IMR-90 (cell line): ENCODE measurements around the gene MEF2C. TPM values are rescaled to one million over a fixed set of nuclear protein-coding genes. Genes with fewer than 3 reads are reported as not detected.

Experiments
- ATAC-seq: fragments of 200-7000 bp; cut with Tn5 transposase; 2 replicates; pipeline ENCODE4 v1.9.1; 2020; ENCODE audit warnings: low read depth, mild to moderate bottlenecking, moderate library complexity
- BruUV-seq: library from RNA; stranded (reverse); fragments of 400-500 nt; replicated peaks from 2 replicates; lab custom pipeline; 2021; lab: Mats Ljungman, UMichigan
- CTCF ChIA-PET: fragments of 300-600 bp; formaldehyde crosslinking; extraction: SDS; loops from one replicate; lab custom pipeline; 2021; ENCODE audit warnings: antibody characterized with exemption; lab: Yijun Ruan, JAX
- POLR2A ChIA-PET: fragments of 300-600 bp; sonication (Branson Sonifier 250); formaldehyde crosslinking; loops from one replicate; lab custom pipeline; 2022; ENCODE audit warnings: antibody characterized with exemption; ENCODE audit not compliant: unreplicated experiment; lab: Charles Lee
- DNase-seq: peaks from one replicate; pipeline ENCODE4 v3.0.0; 2013
- H2AFZ ChIP-seq: replicated peaks from 2 replicates; pipeline ENCODE3; 2013; ENCODE audit warnings: low read length, mild to moderate bottlenecking; ENCODE audit not compliant: poor library complexity
- H2AK5ac ChIP-seq: 2 replicates; pipeline ENCODE4 v1.6.1; 2013; ENCODE audit warnings: low read depth, low read length, inconsistent platforms
- H2AK9ac ChIP-seq: replicated peaks from 2 replicates; pipeline ENCODE3; 2013; ENCODE audit warnings: mild to moderate bottlenecking, low read depth, low read length, moderate library complexity; ENCODE audit not compliant: poor library complexity
- H2BK120ac ChIP-seq: 2 replicates; pipeline ENCODE4 v1.6.1; 2013; ENCODE audit warnings: low read depth, low read length, inconsistent platforms
- H2BK15ac ChIP-seq: 3 replicates; pipeline ENCODE4 v1.6.1; 2013; ENCODE audit warnings: low read depth, low read length, inconsistent platforms
- H2BK20ac ChIP-seq: 2 replicates; pipeline ENCODE4 v1.6.1; 2013; ENCODE audit warnings: low read depth, mild to moderate bottlenecking, inconsistent platforms, low read length, moderate library complexity
- H2BK5ac ChIP-seq: 2 replicates; pipeline ENCODE4 v1.6.1; 2013; ENCODE audit warnings: mild to moderate bottlenecking, low read depth, low read length, inconsistent platforms; ENCODE audit not compliant: poor library complexity, severe bottlenecking
- H3K14ac ChIP-seq: replicated peaks from 2 replicates; pipeline ENCODE4 v1.6.1; 2013; ENCODE audit warnings: low read depth, low read length, inconsistent platforms
- H3K18ac ChIP-seq: 2 replicates; pipeline ENCODE4 v1.6.1; 2013; ENCODE audit warnings: low read depth, low read length, control low read depth
- H3K23ac ChIP-seq: 2 replicates; pipeline ENCODE4 v1.6.1; 2013; ENCODE audit warnings: low read depth, low read length, inconsistent platforms
- H3K27ac ChIP-seq: 2 replicates; pipeline ENCODE4 v1.5.1; 2013; ENCODE audit warnings: mild to moderate bottlenecking, control low read depth, low read length; ENCODE audit not compliant: insufficient read depth
- H3K27me3 ChIP-seq: 2 replicates; pipeline ENCODE4 v1.6.1; 2013; ENCODE audit warnings: low read length; ENCODE audit not compliant: control insufficient read depth, insufficient read depth
- H3K36me3 ChIP-seq: 2 replicates; pipeline ENCODE4 v1.6.1; 2013; ENCODE audit warnings: low read length, mixed read lengths; ENCODE audit not compliant: control insufficient read depth, insufficient read depth
- H3K4ac ChIP-seq: 2 replicates; pipeline ENCODE4 v1.6.1; 2013; ENCODE audit warnings: low read depth, low read length, inconsistent platforms
- H3K4me1 ChIP-seq: 2 replicates; pipeline ENCODE4 v1.6.1; 2013; ENCODE audit warnings: low read length, mixed read lengths; ENCODE audit not compliant: control insufficient read depth, insufficient read depth
- H3K4me2 ChIP-seq: 2 replicates; pipeline ENCODE4 v1.6.1; 2013; ENCODE audit warnings: low read depth, mild to moderate bottlenecking, control low read depth, low read length, moderate library complexity
- H3K4me3 ChIP-seq: 2 replicates; pipeline ENCODE4 v1.5.1; 2013; ENCODE audit warnings: low read depth, mild to moderate bottlenecking, control low read depth, low read length, moderate library complexity; ENCODE audit not compliant: insufficient read depth
- H3K56ac ChIP-seq: 2 replicates; pipeline ENCODE4 v1.6.1; 2013; ENCODE audit warnings: low read length, inconsistent platforms; ENCODE audit not compliant: insufficient read depth; ENCODE audit errors: extremely low read depth
- H3K79me1 ChIP-seq, 2 experiments: 2 replicates each; pipeline ENCODE4 v1.6.1; 2013; ENCODE audit warnings: low read length in 2 of 2, inconsistent platforms in 1 of 2, low read depth in 1 of 2
- H3K9ac ChIP-seq: 2 replicates; pipeline ENCODE4 v1.6.1; 2013; ENCODE audit warnings: low read depth, low read length, control low read depth
- H3K9me1 ChIP-seq: 2 replicates; pipeline ENCODE4 v1.6.1; 2013; ENCODE audit warnings: low read length, inconsistent platforms; ENCODE audit not compliant: insufficient read depth
- H3K9me3 ChIP-seq: 2 replicates; pipeline ENCODE4 v1.6.1; 2013; ENCODE audit warnings: low read length; ENCODE audit not compliant: control insufficient read depth, insufficient read depth
- H4K20me1 ChIP-seq: 2 replicates; pipeline ENCODE4 v1.6.1; 2013; ENCODE audit warnings: low read length, inconsistent platforms; ENCODE audit not compliant: insufficient read depth
- H4K5ac ChIP-seq: 2 replicates; pipeline ENCODE4 v1.6.1; 2013; ENCODE audit warnings: mild to moderate bottlenecking, low read depth, low read length, control low read depth
- H4K8ac ChIP-seq, 2 experiments: 2 replicates each; pipeline ENCODE4 v1.6.1; 2013; ENCODE audit warnings: low read depth in 2 of 2, low read length in 2 of 2, control low read depth in 1 of 2, inconsistent platforms in 1 of 2
- H4K91ac ChIP-seq: 2 replicates; pipeline ENCODE4 v1.6.1; 2013; ENCODE audit warnings: low read depth, low read length, inconsistent platforms; ENCODE audit not compliant: insufficient read depth
- BHLHE40 ChIP-seq: fragments of 150-350 bp; IDR thresholded peaks from 2 replicates; pipeline ENCODE4 v1.6.1; 2016; ENCODE audit warnings: mild to moderate bottlenecking, low read depth, low read length
- CEBPB ChIP-seq: IDR thresholded peaks from 2 replicates; pipeline ENCODE4 v1.6.1; 2012; ENCODE audit warnings: low read depth, low read length, improper control_type of control experiment
- CHD1 ChIP-seq: IDR thresholded peaks from 2 replicates; pipeline ENCODE4 v1.6.1; 2012; ENCODE audit warnings: low read depth, low read length, improper control_type of control experiment
- CTCF ChIP-seq: conservative IDR thresholded peaks from 2 replicates; pipeline ENCODE4 v1.5.1; 2012; ENCODE audit warnings: mild to moderate bottlenecking, low read depth, low read length, improper control_type of control experiment
- ELK1 ChIP-seq: fragments of 150-350 bp; IDR thresholded peaks from 2 replicates; pipeline ENCODE4 v1.6.1; 2016; ENCODE audit warnings: low read depth, mild to moderate bottlenecking, low read length, moderate library complexity, borderline replicate concordance
- MAFK ChIP-seq: IDR thresholded peaks from 2 replicates; pipeline ENCODE4 v1.6.1; 2012; ENCODE audit warnings: low read depth, low read length, improper control_type of control experiment
- MAZ ChIP-seq: IDR thresholded peaks from 2 replicates; pipeline ENCODE4 v1.6.1; 2012; ENCODE audit warnings: low read depth, mild to moderate bottlenecking, low read length, improper control_type of control experiment, moderate library complexity, borderline replicate concordance
- MXI1 ChIP-seq: IDR thresholded peaks from 2 replicates; pipeline ENCODE4 v1.6.1; 2012; ENCODE audit warnings: low read depth, mild to moderate bottlenecking, low read length, moderate library complexity, borderline replicate concordance
- POLR2A ChIP-seq: IDR thresholded peaks from 2 replicates; pipeline ENCODE4 v1.6.1; 2012; ENCODE audit warnings: mild to moderate bottlenecking, low read depth, low read length
- RAD21 ChIP-seq: IDR thresholded peaks from 2 replicates; pipeline ENCODE4 v1.6.1; 2012; ENCODE audit warnings: low read length, improper control_type of control experiment
- RCOR1 ChIP-seq: IDR thresholded peaks from 2 replicates; pipeline ENCODE4 v1.6.1; 2012; ENCODE audit warnings: mild to moderate bottlenecking, low read length, improper control_type of control experiment; ENCODE audit not compliant: insufficient replicate concordance
- RFX5 ChIP-seq: IDR thresholded peaks from 2 replicates; pipeline ENCODE4 v1.8.0; 2012; ENCODE audit warnings: low read depth, mild to moderate bottlenecking, low read length, moderate library complexity
- SMC3 ChIP-seq: fragments of 150-350 bp; IDR thresholded peaks from 2 replicates; pipeline ENCODE4 v1.6.1; 2016; ENCODE audit warnings: low read depth, mild to moderate bottlenecking, antibody characterized with exemption, low read length, moderate library complexity
- USF2 ChIP-seq: fragments of 150-350 bp; IDR thresholded peaks from 2 replicates; pipeline ENCODE4 v1.6.1; 2017; ENCODE audit warnings: mild to moderate bottlenecking, antibody characterized with exemption, low read length, low read depth
- WGBS, 2 experiments: methylation state at CpG; one replicate each; pipeline versions ENCODE4 v1.1.5 to v1.1.7; 2013; ENCODE audit warnings: missing lambda C conversion rate in 2 of 2; ENCODE audit not compliant: insufficient read length in 1 of 2; ENCODE audit errors: extremely low coverage in 2 of 2; 5-methylcytosine and 5-hydroxymethylcytosine counted together
- dilution Hi-C: fragments of 300-500 bp; cut with HindIII; formaldehyde crosslinking; loops from one replicate; pipeline ENCODE4 v1.14.3; 2018; ENCODE audit warnings: low sequenced_read_pairs; ENCODE audit not compliant: unreplicated experiment
- in situ Hi-C: fragments of 300-500 bp; cut with MboI; formaldehyde crosslinking; loops from 3 replicates; pipeline ENCODE4 v1.14.3; 2019; ENCODE audit warnings: low sequenced_read_pairs, inconsistent platforms, mixed read lengths
- intact Hi-C: fragments of 100-400 bp; cut with micrococcal nuclease; formaldehyde crosslinking; loops from 2 replicates; pipeline ENCODE4 v1.10.0; 2022
- polyA plus RNA-seq, 3 experiments: library from polyadenylated mRNA; depleted of rRNA; stranded (reverse); fragments of >200 nt; gene quantifications; 2 replicates each; pipeline ENCODE4 v1.2.3, GENCODE V29; 2012; ENCODE audit warnings: low replicate concordance in 1 of 3
- total RNA-seq: library from RNA; depleted of rRNA; stranded (reverse); fragments of >200 nt; gene quantifications from 2 replicates; pipeline ENCODE4 v1.2.3, GENCODE V29; 2012

Gene MEF2C
- total and polyA plus RNA-seq, 2 of the 4 experiments (the other 2 are of a cell fraction): 1.5 to 6.8 TPM

GRCh38 chr5:88821161-88821560 is 61.8 kb downstream of the MEF2C start:
- CTCF ChIA-PET: interaction anchor here (0.7 kb wide), 1 partner anchor 23 kb away, joined by 3 read pairs; no protein-coding TSS in a partner anchor

More at GRCh38 chr5:88821161-88821560, 61.8 kb downstream of the MEF2C start:
- Histone ChIP-seq H2BK120ac (no peak overlapping the region), H3K4ac (no peak overlapping the region), H3K9me1 (peaks cover 4% of the 10 kb centered on the region), H3K18ac (no peak overlapping the region), H3K4me2 (no peak overlapping the region), H3K36me3 (no peaks in the 10 kb centered on the region), H2BK5ac (no peak overlapping the region), H3K14ac (no peak overlapping the region), H3K23ac (no peak overlapping the region; the same call in 1 of the 2 replicates), H3K9ac (no peak overlapping the region), H4K5ac (no peak overlapping the region), H3K9me3 (no peaks in the 10 kb centered on the region), H3K56ac (no peak overlapping the region), H3K27ac (no peak overlapping the region), H2AK9ac (no peak overlapping the region), H2AK5ac (no peak overlapping the region), H2BK20ac (no peak overlapping the region), H4K91ac (no peak overlapping the region), H3K4me3 (no peak overlapping the region), H3K27me3 (no peaks in the 10 kb centered on the region), H4K20me1 (no peaks in the 10 kb centered on the region), H2AFZ (no peak overlapping the region), H4K8ac (no peak overlapping the region), H3K4me1 (peaks cover 4% of the 10 kb centered on the region), H2BK15ac (no peak overlapping the region), H3K79me1 (peaks cover 0 to 9% of the 10 kb centered on the region in 2 experiments; a peak in 2 of 4 replicates)
- no peak for TF ChIP-seq CEBPB
- TF ChIP-seq MAFK: no peak
- TF ChIP-seq CTCF: no peak
- TF ChIP-seq RAD21: no peak
- TF ChIP-seq ELK1: no peak
- TF ChIP-seq SMC3: no peak
- TF ChIP-seq MAZ: no peak
- TF ChIP-seq MXI1: no peak
- TF ChIP-seq CHD1: no peak
- TF ChIP-seq POLR2A: no peak
- TF ChIP-seq RCOR1: no peak
- no peak for TF ChIP-seq RFX5
- no peak for TF ChIP-seq USF2
- no peak for TF ChIP-seq BHLHE40
- intact Hi-C loops: no loop called here
- no peak for ATAC-seq
- dilution Hi-C loops: no loop called here
- no TSS peak for BruUV-seq
- POLR2A ChIA-PET: no interaction called here
- WGBS, 2 experiments: no CpG with 5 or more reads among the region's 4 CpGs
- in situ Hi-C loops: no loop called here
- DNase-seq: no peak
